HG03280 (cell line): ENCODE data around the gene RARA.

Experiments used
- ATAC-seq: cut with Tn5 transposase; IDR thresholded peaks from one replicate; pipeline ENCODE4 v1.9.1; 2021; ENCODE audit warnings: mild to moderate bottlenecking, moderate library complexity; ENCODE audit not compliant: unreplicated experiment

RARA gene

GRCh38 chr17:40315678-40316570 is 6.9 kb downstream of the RARA start:
- ATAC-seq: no peak

- no peak for ATAC-seq
Measured at GRCh38 chr17:40316571-40317344, 7.8 kb downstream of the RARA start.

GRCh38 chr17:40317345-40317873 is 8.4 kb downstream of the RARA start:
- ATAC-seq: no peak

GRCh38 chr17:40317880-40318829 is 9.2 kb downstream of the RARA start:
- ATAC-seq: peak; percentile 68

GRCh38 chr17:40318830-40319391 is 9.9 kb downstream of the RARA start:
- ATAC-seq: no peak

GRCh38 chr17:40319651-40320540 is 10.9 kb downstream of the RARA start:
- ATAC-seq: no peak

- no peak for ATAC-seq
Measured at GRCh38 chr17:40320756-40321523, 12.0 kb downstream of the RARA start.

GRCh38 chr17:40321524-40321929 is 12.5 kb downstream of the RARA start:
- no peak for ATAC-seq

GRCh38 chr17:40321961-40322357 is 13.0 kb downstream of the RARA start:
- no peak for ATAC-seq

- peak; percentile 33 for ATAC-seq
Measured at GRCh38 chr17:40322358-40323315, 13.7 kb downstream of the RARA start.

DNA sequence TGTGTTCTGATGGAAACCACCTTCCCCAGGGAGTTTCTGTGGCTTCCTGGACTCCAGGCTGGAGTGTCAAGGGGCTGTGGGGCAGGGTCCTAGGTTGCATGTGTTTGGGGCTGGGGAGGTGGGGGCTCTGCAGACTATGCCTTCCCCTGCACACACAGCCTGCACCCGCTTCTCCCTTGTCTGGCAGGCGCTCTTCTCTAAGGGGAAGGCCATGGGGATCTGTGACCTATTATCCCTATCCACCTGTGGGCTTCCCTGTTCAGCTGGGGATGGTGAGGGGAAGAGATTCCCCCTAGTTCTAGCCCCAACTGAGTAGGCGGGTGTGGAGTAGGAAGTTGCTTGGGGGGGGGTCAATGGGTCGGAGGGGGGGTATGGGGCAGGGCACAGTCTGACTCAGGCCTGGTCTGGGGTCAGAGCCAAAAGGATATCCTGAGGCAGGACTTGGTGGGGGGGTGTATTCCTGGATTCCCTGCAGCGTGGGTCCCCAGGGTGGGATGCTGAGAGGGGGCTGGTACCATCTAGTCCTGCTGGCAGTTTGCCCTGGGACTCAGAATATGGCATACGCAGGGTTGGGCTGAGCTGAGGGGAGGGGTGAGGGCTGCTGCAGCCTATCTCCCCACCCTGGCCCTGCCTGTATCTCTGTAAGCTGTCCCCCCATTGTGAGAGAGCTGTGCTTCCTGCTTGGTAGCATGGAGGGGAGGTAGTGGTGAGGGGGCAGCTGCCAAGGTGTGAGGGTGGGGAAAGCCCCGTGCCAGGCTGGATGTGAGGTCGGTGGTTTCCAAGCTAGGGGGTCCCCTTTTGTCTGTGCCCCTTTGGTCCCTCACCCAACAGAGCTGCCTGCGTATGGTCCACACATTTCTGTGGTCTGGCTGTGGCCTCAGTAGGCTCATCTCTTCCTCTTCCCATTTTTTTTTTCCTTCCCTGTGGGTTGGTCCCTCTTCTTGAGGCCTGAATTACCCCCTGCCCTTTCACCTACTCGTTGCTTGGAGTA is 14.7 kb downstream of the RARA start:
- ATAC-seq: peak; percentile 0

GRCh38 chr17:40325156-40326013 is 16.4 kb downstream of the RARA start:
- no peak for ATAC-seq

DNA sequence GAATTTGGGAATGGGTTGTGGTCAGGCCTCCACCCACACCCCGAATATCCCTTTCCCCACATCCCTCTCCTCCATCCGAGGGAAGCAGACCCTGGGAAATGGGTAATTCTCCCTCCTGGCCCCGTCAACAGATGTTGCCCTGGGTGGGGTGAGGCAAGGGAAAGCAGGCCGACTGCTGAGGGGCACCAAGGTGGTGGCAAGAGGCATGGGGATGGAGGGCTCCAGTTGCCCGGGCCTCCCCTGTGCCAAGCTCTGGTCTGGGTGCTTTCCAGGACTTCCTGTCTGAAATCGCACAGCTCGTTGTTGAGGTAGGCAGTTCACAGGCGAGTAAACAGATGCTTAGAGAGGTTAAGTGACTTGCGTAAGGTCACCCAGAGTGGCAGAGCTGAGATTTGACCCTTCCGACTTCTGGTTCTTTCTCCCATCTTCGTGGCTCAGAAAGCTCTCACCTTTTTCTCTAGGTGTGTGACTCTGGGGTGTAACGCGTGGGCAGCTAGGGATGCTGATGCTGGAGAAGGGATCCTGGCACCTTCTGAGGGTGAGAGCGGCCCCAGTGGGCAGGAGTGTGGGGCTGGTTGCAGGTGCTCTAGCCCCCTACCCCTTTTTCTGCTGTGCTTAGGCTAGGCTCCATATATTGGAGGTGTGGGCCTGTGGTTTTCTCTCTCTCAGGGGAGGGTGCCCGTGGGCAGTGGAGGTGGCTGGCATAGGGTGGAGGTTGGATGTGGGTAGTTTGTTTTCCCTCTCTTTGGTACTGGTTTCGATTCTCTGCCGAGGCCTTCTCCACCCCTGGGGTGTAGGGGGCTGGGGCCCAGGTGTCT is 17.2 kb downstream of the RARA start:
- no peak for ATAC-seq

DNA sequence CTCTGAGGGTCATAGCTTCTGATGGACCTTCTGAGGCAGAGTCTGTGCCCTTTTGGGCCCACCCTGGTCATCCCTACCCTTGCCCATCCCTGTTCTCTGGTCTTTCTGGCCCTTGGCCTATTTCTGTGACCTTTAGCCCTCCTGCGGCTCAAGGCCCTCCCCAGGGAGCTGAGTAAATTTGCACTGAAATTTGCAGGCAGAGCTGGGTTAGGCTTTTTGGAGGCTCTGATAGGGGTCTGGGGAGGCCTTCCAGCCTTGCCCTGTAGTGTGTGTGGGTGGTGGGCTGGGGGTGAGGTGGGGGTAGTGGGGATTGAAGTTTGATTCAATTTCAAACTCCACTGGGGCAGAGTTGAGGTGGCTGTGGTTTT is 17.8 kb downstream of the RARA start:
- no peak for ATAC-seq
